H1 (cell line): ENCODE data around the gene ILF2.

Experiments
- CHD2 ChIP-seq: IDR thresholded peaks from 2 replicates; pipeline ENCODE4 v1.6.1; 2012; ENCODE audit warnings: low read length, improper control_type of control experiment
- EP300 ChIP-seq, 2 experiments: IDR thresholded peaks; 1 replicate in 1 of 2; 2 replicates in 1 of 2; pipeline ENCODE4 v1.6.1; 2011 to 2012; ENCODE audit warnings: low read depth in 2 of 2, low read length in 2 of 2, mild to moderate bottlenecking in 2 of 2, borderline replicate concordance in 1 of 2, inconsistent platforms in 1 of 2, moderate library complexity in 1 of 2
- POLR2A ChIP-seq, 2 experiments: IDR thresholded peaks; 1 replicate in 1 of 2; 2 replicates in 1 of 2; pipeline ENCODE4 v1.6.1; 2011; ENCODE audit warnings: low read depth in 2 of 2, low read length in 2 of 2, mild to moderate bottlenecking in 2 of 2; ENCODE audit errors: control extremely low read depth in 1 of 2
- TF ChIP-seq, protein P1 (sequence below), 3 experiments: IDR thresholded peaks; 1 replicate in 2 of 3; 2 replicates in 1 of 3; pipeline versions ENCODE4 v1.5.1 to v1.6.1; 2011; ENCODE audit warnings: low read length in 3 of 3, mild to moderate bottlenecking in 3 of 3, inconsistent platforms in 2 of 3, low read depth in 1 of 3, moderate library complexity in 1 of 3; ENCODE audit not compliant: insufficient read depth in 1 of 3; ENCODE audit errors: control extremely low read depth in 1 of 3
- TF ChIP-seq, protein P2 (sequence below): IDR thresholded peaks from 2 replicates; pipeline ENCODE4 v1.6.1; 2012; ENCODE audit warnings: inconsistent platforms

- no peak for TF ChIP-seq EP300 (IDR thresholded peaks at IDR 0.05; ENCODE audit: borderline replicate concordance in 1 of 2, low read depth in 2 of 2, low read length in 2 of 2)
- TF ChIP-seq POLR2A (IDR thresholded peaks at IDR 0.05; ENCODE audit: control extremely low read depth in 1 of 2, low read depth in 2 of 2, low read length in 2 of 2), result no peak
- TF ChIP-seq, protein P1, sequence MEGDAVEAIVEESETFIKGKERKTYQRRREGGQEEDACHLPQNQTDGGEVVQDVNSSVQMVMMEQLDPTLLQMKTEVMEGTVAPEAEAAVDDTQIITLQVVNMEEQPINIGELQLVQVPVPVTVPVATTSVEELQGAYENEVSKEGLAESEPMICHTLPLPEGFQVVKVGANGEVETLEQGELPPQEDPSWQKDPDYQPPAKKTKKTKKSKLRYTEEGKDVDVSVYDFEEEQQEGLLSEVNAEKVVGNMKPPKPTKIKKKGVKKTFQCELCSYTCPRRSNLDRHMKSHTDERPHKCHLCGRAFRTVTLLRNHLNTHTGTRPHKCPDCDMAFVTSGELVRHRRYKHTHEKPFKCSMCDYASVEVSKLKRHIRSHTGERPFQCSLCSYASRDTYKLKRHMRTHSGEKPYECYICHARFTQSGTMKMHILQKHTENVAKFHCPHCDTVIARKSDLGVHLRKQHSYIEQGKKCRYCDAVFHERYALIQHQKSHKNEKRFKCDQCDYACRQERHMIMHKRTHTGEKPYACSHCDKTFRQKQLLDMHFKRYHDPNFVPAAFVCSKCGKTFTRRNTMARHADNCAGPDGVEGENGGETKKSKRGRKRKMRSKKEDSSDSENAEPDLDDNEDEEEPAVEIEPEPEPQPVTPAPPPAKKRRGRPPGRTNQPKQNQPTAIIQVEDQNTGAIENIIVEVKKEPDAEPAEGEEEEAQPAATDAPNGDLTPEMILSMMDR (IDR thresholded peaks at IDR 0.05; ENCODE audit: control extremely low read depth in 1 of 3, insufficient read depth in 1 of 3, low read depth in 1 of 3, low read length in 3 of 3), result no peak
- TF ChIP-seq, protein P2, sequence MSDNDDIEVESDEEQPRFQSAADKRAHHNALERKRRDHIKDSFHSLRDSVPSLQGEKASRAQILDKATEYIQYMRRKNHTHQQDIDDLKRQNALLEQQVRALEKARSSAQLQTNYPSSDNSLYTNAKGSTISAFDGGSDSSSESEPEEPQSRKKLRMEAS, result no peak
- no peak for TF ChIP-seq CHD2
These were observed 14.9 kb upstream of the ILF2 start for GRCh38 chr1:153685544-153686340.
